Muscle layer of duodenum (tissue), 2 donors: ENCODE measurements around the gene GLDC.
"Not testable (repeated sequence)": the region's sequence is repeated elsewhere in the genome, so short reads cannot be mapped to it uniquely, and the experiment has no call there.

Experiments
- H3K27ac ChIP-seq: one replicate; pipeline ENCODE4 v1.7.0; 2013; ENCODE audit warnings: mild to moderate bottlenecking, low read length
- H3K27me3 ChIP-seq: one replicate; pipeline ENCODE4 v1.7.0; 2013; ENCODE audit warnings: low read depth, mild to moderate bottlenecking, control low read depth, low read length
- H3K36me3 ChIP-seq, 2 donors: one replicate each; pipeline ENCODE4 v1.7.0; 2013; ENCODE audit warnings: low read length in 2 of 2, control low read depth in 1 of 2, mild to moderate bottlenecking in 1 of 2; ENCODE audit not compliant: insufficient read depth in 2 of 2, control insufficient read depth in 1 of 2
- H3K4me1 ChIP-seq, 2 donors: one replicate each; pipeline ENCODE4 v1.7.0; 2013; ENCODE audit warnings: low read length in 2 of 2, mild to moderate bottlenecking in 2 of 2, control low read depth in 1 of 2, moderate library complexity in 1 of 2; ENCODE audit not compliant: insufficient read depth in 2 of 2, control insufficient read depth in 1 of 2
- H3K4me3 ChIP-seq, 2 donors: one replicate each; pipeline ENCODE4 v1.7.0; 2013; ENCODE audit warnings: low read length in 2 of 2, low read depth in 1 of 2, mild to moderate bottlenecking in 1 of 2
- H3K9me3 ChIP-seq, 2 donors: one replicate each; pipeline ENCODE4 v1.7.0; 2013; ENCODE audit warnings: low read length in 2 of 2, control low read depth in 1 of 2, mild to moderate bottlenecking in 1 of 2; ENCODE audit not compliant: control insufficient read depth in 1 of 2
- donor health status: healthy.

The GLDC gene

GRCh38 chr9:6660512-6660911 is 15.0 kb upstream of the GLDC start:
- Histone ChIP-seq H3K27me3 (no peaks in the 10 kb centered on the region), H3K36me3 (no peaks in the 10 kb centered on the region), H3K4me1 (no peaks in the 10 kb centered on the region), H3K9me3 (no peaks in the 10 kb centered on the region), H3K4me3 (no peak overlapping the region), H3K27ac (no peak overlapping the region)

- Histone ChIP-seq H3K4me3 (no peak overlapping the region), H3K4me1 (no peaks in the 10 kb centered on the region), H3K9me3 (no peaks in the 10 kb centered on the region), H3K27ac (no peak overlapping the region), H3K36me3 (no peaks in the 10 kb centered on the region), H3K27me3 (no peaks in the 10 kb centered on the region)
Observed at GRCh38 chr9:6658628-6659353, 13.3 kb upstream of the GLDC start.

- H3K9me3 ChIP-seq = no peaks in the 10 kb centered on the region
- no peaks in the 10 kb centered on the region for H3K4me1 ChIP-seq
- H3K27me3 ChIP-seq = no peaks in the 10 kb centered on the region
- H3K36me3 ChIP-seq = no peaks in the 10 kb centered on the region
- no peak overlapping the region for H3K27ac ChIP-seq
- no peak overlapping the region for H3K4me3 ChIP-seq
Observed at GRCh38 chr9:6656614-6657300, 11.2 kb upstream of the GLDC start.

- H3K9me3 ChIP-seq = no peaks in the 10 kb centered on the region
- H3K36me3 ChIP-seq = no peaks in the 10 kb centered on the region
- no peak overlapping the region for H3K27ac ChIP-seq
- H3K4me3 ChIP-seq = no peak overlapping the region
- no peaks in the 10 kb centered on the region for H3K4me1 ChIP-seq
- no peaks in the 10 kb centered on the region for H3K27me3 ChIP-seq
Observed at GRCh38 chr9:6655036-6655435, 9.5 kb upstream of the GLDC start.

GRCh38 chr9:6646293-6646636 is 736 bp upstream of the GLDC start:
- no peaks in the 10 kb centered on the region for H3K36me3 ChIP-seq
- H3K9me3 ChIP-seq = no peaks in the 10 kb centered on the region
- H3K4me3 ChIP-seq = peak overlapping the region; percentile 66 to 70
- H3K27ac ChIP-seq = no peak overlapping the region
- H3K27me3 ChIP-seq = peaks cover 9% of the 10 kb centered on the region
- H3K4me1 ChIP-seq = peaks cover 4 to 13% of the 10 kb centered on the region in 2 donors

- H3K36me3 ChIP-seq, H3K9me3 ChIP-seq, H3K27ac ChIP-seq: not testable (repeated sequence)
- H3K4me1 ChIP-seq = peaks cover 4 to 13% of the 10 kb centered on the region in 2 donors
- H3K27me3 ChIP-seq = peaks cover 13% of the 10 kb centered on the region
- peak overlapping the region; percentile 42 to 70 for H3K4me3 ChIP-seq
Observed at GRCh38 chr9:6645105-6645354, 499 bp downstream of the GLDC start.

- no peaks in the 10 kb centered on the region for H3K36me3 ChIP-seq
- H3K27me3 ChIP-seq = peaks cover 13% of the 10 kb centered on the region
- H3K27ac ChIP-seq = no peak overlapping the region
- peak overlapping the region; percentile 42 to 70 for H3K4me3 ChIP-seq
- peaks cover 4 to 13% of the 10 kb centered on the region in 2 donors for H3K4me1 ChIP-seq
- no peaks in the 10 kb centered on the region for H3K9me3 ChIP-seq
Observed at GRCh38 chr9:6644346-6645104, 1.0 kb downstream of the GLDC start.

GRCh38 chr9:6641961-6642360 is 3.6 kb downstream of the GLDC start:
- Histone ChIP-seq H3K9me3 (no peaks in the 10 kb centered on the region), H3K27me3 (peaks cover 13% of the 10 kb centered on the region), H3K27ac (no peak overlapping the region)

GRCh38 chr9:6641561-6641960 is 4.0 kb downstream of the GLDC start:
- no peaks in the 10 kb centered on the region for H3K36me3 ChIP-seq
- peaks cover 4 to 13% of the 10 kb centered on the region in 2 donors for H3K4me1 ChIP-seq
- no peak overlapping the region for H3K27ac ChIP-seq
- H3K27me3 ChIP-seq = peaks cover 13% of the 10 kb centered on the region
- no peak overlapping the region for H3K4me3 ChIP-seq
- no peaks in the 10 kb centered on the region for H3K9me3 ChIP-seq

More at GRCh38 chr9:6641961-6642360, 3.6 kb downstream of the GLDC start:
- H3K4me1 ChIP-seq = peaks cover 4 to 13% of the 10 kb centered on the region in 2 donors
- no peaks in the 10 kb centered on the region for H3K36me3 ChIP-seq
- no peak overlapping the region for H3K4me3 ChIP-seq

GRCh38 chr9:6641056-6641455 is 4.5 kb downstream of the GLDC start:
- H3K27me3 ChIP-seq = peaks cover 13% of the 10 kb centered on the region
- no peak overlapping the region for H3K27ac ChIP-seq
- H3K9me3 ChIP-seq = no peaks in the 10 kb centered on the region
- H3K36me3 ChIP-seq = no peaks in the 10 kb centered on the region
- peaks cover 4 to 13% of the 10 kb centered on the region in 2 donors for H3K4me1 ChIP-seq
- H3K4me3 ChIP-seq = no peak overlapping the region

- no peak overlapping the region for H3K4me3 ChIP-seq
- no peak overlapping the region for H3K27ac ChIP-seq
- no peaks in the 10 kb centered on the region for H3K9me3 ChIP-seq
- H3K27me3 ChIP-seq = peaks cover 13% of the 10 kb centered on the region
- no peaks in the 10 kb centered on the region for H3K36me3 ChIP-seq
- H3K4me1 ChIP-seq = peaks cover 4 to 8% of the 10 kb centered on the region in 2 donors
Observed at GRCh38 chr9:6640268-6641051, 5.1 kb downstream of the GLDC start.
